Measurements from ENCODE around the gene GNA12. TPM values are rescaled to one million over a fixed set of nuclear protein-coding genes. Genes with fewer than 3 reads are reported as not detected.

GNA12 gene
- total RNA-seq, 6 experiments from 2014 or later: 10.3 to 32.1 (median 14.1) TPM

GRCh38 chr7:2806571-2806970 lies 37.5 kb downstream of the GNA12 start:
- no peaks in the 10 kb centered on the region for H3K9me3 ChIP-seq
- ATAC-seq: no peak
- peaks cover 0 to 24% (median 7%) of the 10 kb centered on the region in 4 donors for H3K4me1 ChIP-seq
- no peak for DNase-seq
- 92% methylated on average over 5 of the region's 5 CpGs for WGBS (ENCODE audit: insufficient coverage, low coverage, low lambda C conversion rate, missing lambda C conversion rate)
- H3K27me3 ChIP-seq: no peaks in the 10 kb centered on the region
- intact Hi-C loops (cut with DNase I): no loop called here
- no peaks in the 10 kb centered on the region for H3K36me3 ChIP-seq
- TF ChIP-seq POLR2A (IDR thresholded peaks at IDR 0.05): no peak
- TF ChIP-seq, protein P1, sequence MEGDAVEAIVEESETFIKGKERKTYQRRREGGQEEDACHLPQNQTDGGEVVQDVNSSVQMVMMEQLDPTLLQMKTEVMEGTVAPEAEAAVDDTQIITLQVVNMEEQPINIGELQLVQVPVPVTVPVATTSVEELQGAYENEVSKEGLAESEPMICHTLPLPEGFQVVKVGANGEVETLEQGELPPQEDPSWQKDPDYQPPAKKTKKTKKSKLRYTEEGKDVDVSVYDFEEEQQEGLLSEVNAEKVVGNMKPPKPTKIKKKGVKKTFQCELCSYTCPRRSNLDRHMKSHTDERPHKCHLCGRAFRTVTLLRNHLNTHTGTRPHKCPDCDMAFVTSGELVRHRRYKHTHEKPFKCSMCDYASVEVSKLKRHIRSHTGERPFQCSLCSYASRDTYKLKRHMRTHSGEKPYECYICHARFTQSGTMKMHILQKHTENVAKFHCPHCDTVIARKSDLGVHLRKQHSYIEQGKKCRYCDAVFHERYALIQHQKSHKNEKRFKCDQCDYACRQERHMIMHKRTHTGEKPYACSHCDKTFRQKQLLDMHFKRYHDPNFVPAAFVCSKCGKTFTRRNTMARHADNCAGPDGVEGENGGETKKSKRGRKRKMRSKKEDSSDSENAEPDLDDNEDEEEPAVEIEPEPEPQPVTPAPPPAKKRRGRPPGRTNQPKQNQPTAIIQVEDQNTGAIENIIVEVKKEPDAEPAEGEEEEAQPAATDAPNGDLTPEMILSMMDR (IDR thresholded peaks at IDR 0.05): no peak
- no peak overlapping the region for H3K27ac ChIP-seq
- H3K4me3 ChIP-seq: no peak overlapping the region

GRCh38 chr7:2805213-2805944 lies 38.7 kb downstream of the GNA12 start:
- Histone ChIP-seq H3K27ac (peak overlapping the region in 1 of 3 donors; percentile 4), H3K36me3 (no peaks in the 10 kb centered on the region), H3K9me3 (no peaks in the 10 kb centered on the region), H3K4me3 (no peak overlapping the region), H3K27me3 (no peaks in the 10 kb centered on the region), H3K4me1 (peaks cover 0 to 17% (median 3%) of the 10 kb centered on the region in 4 donors)
- no peak for TF ChIP-seq POLR2A (IDR thresholded peaks at IDR 0.05)
- TF ChIP-seq, protein P1 (IDR thresholded peaks at IDR 0.05): no peak
- peak; percentile 46 to 69 (median 60) for ATAC-seq
- WGBS (ENCODE audit: insufficient coverage, low coverage, low lambda C conversion rate, missing lambda C conversion rate): 76% methylated on average over 13 of the region's 18 CpGs
- intact Hi-C loops (cut with DNase I): no loop called here
- peak in 1 of 3 donors; percentile 55 for DNase-seq

- DNase-seq (peak in 1 of 3 donors; percentile 31), ATAC-seq (no peak)
- no peak overlapping the region for H3K27ac ChIP-seq
- intact Hi-C loops (cut with DNase I): no loop called here
- H3K36me3 ChIP-seq: no peaks in the 10 kb centered on the region
- 79% methylated on average over 6 of the region's 6 CpGs for WGBS (ENCODE audit: insufficient coverage, low coverage, low lambda C conversion rate, missing lambda C conversion rate)
- H3K27me3 ChIP-seq: no peaks in the 10 kb centered on the region
- TF ChIP-seq POLR2A (IDR thresholded peaks at IDR 0.05): no peak
- TF ChIP-seq, protein P1 (IDR thresholded peaks at IDR 0.05): no peak
- no peaks in the 10 kb centered on the region for H3K9me3 ChIP-seq
- no peak overlapping the region for H3K4me3 ChIP-seq
- peaks cover 0 to 12% (median 2%) of the 10 kb centered on the region in 4 donors for H3K4me1 ChIP-seq
These were observed 39.8 kb downstream of the GNA12 start for GRCh38 chr7:2804227-2804763.

DNA sequence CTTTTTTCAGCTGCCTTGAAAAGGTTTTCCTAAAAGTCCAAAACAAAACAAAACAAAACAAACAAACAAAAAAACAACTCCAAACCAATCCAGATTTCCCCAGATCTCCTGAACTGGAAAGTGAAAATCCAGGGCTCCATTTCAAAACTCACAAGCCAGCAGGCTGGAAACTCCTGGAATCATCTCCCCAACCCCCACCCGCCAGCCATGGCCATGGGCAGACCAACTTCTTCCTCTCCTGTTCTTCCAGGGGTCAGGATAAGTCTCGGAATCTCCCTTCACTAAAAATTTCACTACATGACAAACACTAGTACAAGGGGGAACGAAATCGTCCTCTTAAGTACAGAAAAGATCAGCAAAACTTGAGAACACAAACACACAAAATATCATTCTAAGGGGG lies 40.4 kb downstream of the GNA12 start:
- Histone ChIP-seq H3K27me3 (no peaks in the 10 kb centered on the region), H3K36me3 (no peaks in the 10 kb centered on the region), H3K4me3 (no peak overlapping the region), H3K4me1 (peaks cover 0 to 12% (median 2%) of the 10 kb centered on the region in 4 donors), H3K9me3 (no peaks in the 10 kb centered on the region), H3K27ac (no peak overlapping the region)
- TF ChIP-seq, protein P1 (IDR thresholded peaks at IDR 0.05): no peak
- TF ChIP-seq POLR2A (IDR thresholded peaks at IDR 0.05): no peak
- intact Hi-C loops (cut with DNase I): no loop called here
- ATAC-seq (no peak), DNase-seq (peak in 1 of 3 donors; percentile 30)
- WGBS (ENCODE audit: insufficient coverage, low coverage, low lambda C conversion rate, missing lambda C conversion rate): 85% methylated on average over 3 of the region's 4 CpGs

Data from right lobe of liver (tissue), 6 donors.